IMR-90 (cell line): Measurements from ENCODE around the gene TRIM63.

Experiments
- BHLHE40 ChIP-seq: fragments of 150-350 bp; IDR thresholded peaks from 2 replicates; pipeline ENCODE4 v1.6.1; 2016; ENCODE audit warnings: mild to moderate bottlenecking, low read depth, low read length
- CTCF ChIP-seq: conservative IDR thresholded peaks from 2 replicates; pipeline ENCODE4 v1.5.1; 2012; ENCODE audit warnings: mild to moderate bottlenecking, low read depth, low read length, improper control_type of control experiment
- MAFK ChIP-seq: IDR thresholded peaks from 2 replicates; pipeline ENCODE4 v1.6.1; 2012; ENCODE audit warnings: low read depth, low read length, improper control_type of control experiment
- MXI1 ChIP-seq: IDR thresholded peaks from 2 replicates; pipeline ENCODE4 v1.6.1; 2012; ENCODE audit warnings: low read depth, mild to moderate bottlenecking, low read length, moderate library complexity, borderline replicate concordance
- POLR2A ChIP-seq: IDR thresholded peaks from 2 replicates; pipeline ENCODE4 v1.6.1; 2012; ENCODE audit warnings: mild to moderate bottlenecking, low read depth, low read length
- USF2 ChIP-seq: fragments of 150-350 bp; IDR thresholded peaks from 2 replicates; pipeline ENCODE4 v1.6.1; 2017; ENCODE audit warnings: mild to moderate bottlenecking, antibody characterized with exemption, low read length, low read depth

GRCh38 chr1:26084844-26085243 lies 17.4 kb upstream of the TRIM63 start:
- TF ChIP-seq CTCF (no peak), MAFK (no peak), MXI1 (no peak), BHLHE40 (no peak), POLR2A (no peak), USF2 (no peak)
